Forelimb muscle (tissue), 1 donor: ENCODE data around the gene RCAN2. TPM values are rescaled to one million over a fixed set of nuclear protein-coding genes. Genes with fewer than 3 reads are reported as not detected.
"Not testable (repeated sequence)": the region's sequence is repeated elsewhere in the genome, so short reads cannot be mapped to it uniquely, and the experiment has no call there.

Experiments used
- DNase-seq: peaks from one replicate; pipeline ENCODE4 v3.0.0-alpha.2; 2013; ENCODE audit warnings: low read depth
- polyA plus RNA-seq: library from polyadenylated mRNA; unstranded; fragments of 120-200 nt; gene quantifications from one replicate; pipeline ENCODE4 v1.2.1, GENCODE V29; 2013; ENCODE audit not compliant: insufficient read length

RCAN2 gene
- polyA plus RNA-seq, 1 donor, result 4.7 TPM

DNA sequence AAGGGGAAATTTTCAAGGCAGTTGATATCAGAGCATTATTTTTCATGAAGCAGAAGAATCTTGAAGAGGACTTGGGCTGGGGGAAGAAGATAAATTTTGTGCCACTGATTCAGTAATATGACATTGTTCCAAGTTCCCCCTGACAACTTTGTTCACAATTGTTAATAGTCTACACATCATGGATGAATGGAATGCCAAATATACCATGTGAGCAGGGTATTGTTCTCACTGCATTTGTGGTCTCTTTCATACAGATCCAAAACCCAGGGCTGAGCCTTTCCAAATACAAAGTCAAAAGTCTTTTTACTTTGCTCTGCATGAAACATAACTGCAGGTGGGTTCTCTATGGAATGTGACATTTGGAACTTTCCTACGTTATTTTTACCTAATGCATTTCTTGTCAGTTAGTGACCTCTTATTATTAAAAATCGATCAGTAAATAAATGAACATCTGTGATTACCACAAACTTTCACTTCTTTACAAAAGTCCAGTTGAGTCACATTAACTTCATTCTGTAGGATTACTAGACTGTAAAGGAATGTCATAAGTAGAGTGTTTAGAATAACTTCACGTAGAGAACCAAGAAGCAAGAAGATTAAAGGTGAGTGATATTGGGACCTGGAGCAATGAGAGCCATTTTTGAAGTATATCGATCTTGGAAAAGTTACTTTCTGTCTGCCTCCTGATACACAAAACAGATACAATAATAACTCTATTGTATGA, 100.9 kb downstream of the RCAN2 start:
- DNase-seq, result no peak

DNA sequence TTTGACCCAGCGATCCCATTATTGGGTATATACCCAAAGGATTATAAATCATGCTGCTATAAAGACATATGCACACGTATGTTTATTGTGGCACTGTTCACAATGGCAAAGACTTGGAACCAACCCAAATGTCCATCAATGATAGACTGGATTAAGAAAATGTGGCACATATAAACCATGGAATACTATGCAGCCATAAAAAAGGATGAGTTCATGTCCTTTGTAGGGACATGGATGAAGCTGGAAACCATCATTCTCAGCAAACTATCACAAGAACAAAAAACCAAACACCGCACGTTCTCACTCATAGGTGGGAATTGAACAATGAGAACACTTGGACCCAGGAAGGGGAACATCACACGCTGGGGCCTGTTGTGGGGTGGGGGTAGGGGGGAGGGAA, 103.5 kb downstream of the RCAN2 start:
- DNase-seq, result not testable (repeated sequence)

DNA sequence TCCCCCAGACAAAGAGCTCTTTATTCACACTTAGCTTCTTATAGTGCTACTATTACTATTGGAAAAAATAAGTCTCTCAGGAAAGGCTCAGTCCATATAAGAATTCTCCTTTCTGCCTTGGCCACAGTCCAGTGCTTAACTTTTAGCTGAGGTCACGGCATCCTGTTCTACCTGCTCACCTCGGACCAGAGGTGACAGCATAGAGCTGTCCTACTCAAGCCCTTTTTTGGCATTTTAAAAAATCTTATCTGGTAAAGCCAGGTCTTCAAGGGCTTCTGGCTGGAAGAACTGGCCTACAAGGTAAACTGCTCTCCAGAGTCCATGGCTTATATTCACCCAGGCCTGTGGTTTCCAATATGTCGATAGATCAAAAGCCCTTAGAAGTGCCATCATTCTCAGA, 109.7 kb downstream of the RCAN2 start:
- DNase-seq, result no peak

DNA sequence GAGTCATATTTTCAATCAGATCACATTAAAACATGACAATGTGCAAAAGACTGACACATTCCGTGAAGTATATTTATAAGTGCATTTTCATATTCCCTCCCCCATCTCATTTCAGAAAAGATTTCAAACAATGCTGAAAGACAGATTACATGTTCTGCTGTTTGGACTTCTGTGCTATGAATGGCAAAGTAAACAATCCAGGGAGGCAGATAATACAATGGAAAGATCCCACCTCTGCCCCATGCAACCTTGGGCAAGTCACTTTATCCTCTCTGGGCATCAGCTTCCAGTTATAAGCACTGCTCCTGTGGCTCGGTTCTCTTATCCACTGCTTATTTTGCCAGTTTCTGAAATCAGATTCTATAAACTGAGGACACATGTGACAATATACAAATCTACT, 110.2 kb downstream of the RCAN2 start:
- no peak for DNase-seq

DNA sequence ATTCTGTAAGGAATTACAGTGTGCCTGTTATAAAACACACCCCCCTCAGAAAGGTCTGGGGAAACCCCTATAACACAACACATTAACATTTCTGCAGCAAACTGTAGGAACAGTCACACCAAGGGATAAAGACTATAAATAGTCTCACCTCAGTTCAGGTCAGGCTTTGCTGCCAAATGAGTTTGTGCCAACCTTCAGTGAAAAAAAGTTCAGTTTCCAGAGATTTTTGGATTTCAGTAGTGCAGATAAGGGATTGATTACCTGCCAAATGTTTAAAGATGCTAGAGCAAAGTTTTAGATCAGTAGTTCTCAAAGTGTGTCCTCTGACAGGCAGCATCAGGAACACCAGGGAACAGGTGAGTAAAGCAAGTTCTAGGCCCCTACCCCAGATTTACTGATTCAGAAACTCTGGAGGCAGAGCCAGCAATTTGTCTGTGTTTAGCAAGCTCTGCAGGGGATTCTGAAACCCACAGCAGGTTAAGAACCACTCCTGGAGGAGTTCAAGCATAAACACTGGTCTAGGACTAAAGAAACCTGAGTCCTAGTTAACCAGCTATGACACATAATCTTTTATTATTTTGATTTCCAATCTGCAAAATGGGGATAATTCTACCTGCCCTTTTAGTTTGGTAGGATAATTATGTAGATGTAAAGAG, 111.0 kb downstream of the RCAN2 start:
- DNase-seq, result no peak

DNA sequence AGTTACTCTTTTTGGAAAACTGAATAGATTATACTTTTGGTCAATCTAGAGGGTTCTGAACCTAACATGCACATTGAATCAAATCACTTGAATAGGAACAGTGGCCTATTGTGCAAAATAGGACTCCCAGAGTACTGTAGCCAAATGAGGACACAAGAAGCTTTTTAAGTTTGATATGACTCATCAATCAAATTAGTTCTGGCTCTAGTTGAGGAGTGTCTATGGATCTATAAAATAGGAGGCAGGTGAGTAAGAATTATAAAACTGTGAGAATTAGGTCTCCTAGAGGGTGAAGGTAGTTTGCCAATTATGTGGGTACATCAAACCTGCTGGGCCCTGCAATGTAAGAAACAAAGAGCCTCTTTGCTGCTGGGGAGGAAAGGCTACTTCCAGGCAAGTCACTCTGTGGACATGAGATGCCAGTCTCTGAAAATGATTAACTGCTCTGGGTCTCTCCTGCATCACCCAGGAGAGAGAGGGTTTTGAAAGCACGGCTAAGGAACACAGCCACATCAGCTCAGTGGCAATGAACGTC, 112.3 kb downstream of the RCAN2 start:
- no peak for DNase-seq

DNA sequence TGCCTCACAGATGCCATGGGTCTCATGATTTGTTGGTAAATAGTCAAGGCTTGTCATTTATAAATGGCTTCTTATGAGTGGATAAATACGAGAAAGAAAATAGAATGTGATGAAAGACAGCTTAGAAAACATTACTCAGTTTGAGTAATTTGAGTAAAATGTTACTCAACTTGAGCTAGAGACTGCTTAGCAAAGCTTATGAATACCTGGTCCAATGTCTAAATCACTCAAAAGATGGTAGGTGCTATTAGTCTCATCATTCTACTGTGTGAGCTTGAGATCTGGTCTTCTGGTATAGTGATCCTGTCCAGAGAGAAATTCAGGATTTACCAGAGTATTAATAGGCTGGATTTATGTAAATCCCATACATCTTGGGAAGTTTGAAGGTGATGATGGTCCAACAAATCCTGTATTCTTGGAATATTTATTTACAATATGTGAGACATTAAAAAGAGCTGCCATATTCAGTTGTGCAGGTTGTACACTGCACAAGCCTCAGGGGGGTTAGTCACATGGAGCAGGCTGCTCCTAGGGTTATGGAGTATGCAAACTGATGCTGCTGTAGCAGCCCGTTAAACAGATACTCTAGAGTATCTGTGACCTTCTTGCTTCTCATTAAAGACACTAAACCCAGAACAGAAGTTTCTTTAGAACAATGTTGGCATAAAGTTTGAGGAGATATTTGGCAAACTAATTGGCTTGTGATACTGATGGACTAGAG, 112.9 kb downstream of the RCAN2 start:
- DNase-seq, result no peak

DNA sequence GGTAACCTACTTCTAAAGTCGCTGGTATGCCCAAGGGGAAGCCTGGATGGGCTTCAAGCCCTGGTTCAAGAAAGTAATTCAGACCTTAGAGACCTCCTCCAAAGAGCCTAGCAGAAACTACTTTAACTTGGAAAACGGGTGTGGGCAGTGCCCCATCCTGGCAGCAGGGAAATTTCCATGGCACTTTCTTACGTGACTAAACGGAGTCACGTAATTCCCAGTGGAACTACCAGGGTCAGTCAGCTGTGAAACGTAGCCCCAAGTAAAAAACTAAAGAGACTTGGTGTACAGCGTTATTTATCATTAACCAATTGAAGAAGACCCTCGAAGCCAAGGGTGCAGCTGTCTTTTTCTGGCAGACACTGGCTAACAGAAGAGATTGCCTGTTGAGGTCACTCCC, 114.0 kb downstream of the RCAN2 start:
- DNase-seq, result no peak

DNA sequence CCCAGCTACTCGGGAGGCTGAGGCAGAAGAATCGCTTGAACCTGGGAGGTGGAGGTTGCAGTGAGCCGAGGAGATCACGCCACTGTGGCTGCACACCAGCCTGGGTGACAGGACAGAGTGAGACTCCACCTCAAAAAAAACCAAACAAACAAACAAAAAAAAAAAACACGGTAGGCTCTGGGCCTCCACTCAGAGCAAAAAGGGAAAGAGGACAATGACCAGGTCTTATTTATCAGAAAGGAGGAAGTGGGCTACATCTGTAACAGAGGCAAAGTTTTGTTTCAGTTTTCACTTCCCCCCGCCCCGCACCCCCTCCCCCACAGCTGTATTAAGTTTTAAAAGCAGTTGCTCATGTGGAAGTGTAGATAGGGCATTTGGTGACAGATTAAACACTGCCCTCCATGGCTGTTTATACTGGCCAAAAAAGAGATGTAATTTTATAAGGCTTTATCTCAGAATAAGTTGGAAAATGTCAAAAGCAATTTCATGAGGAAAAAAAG, 114.6 kb downstream of the RCAN2 start:
- no peak for DNase-seq

DNA sequence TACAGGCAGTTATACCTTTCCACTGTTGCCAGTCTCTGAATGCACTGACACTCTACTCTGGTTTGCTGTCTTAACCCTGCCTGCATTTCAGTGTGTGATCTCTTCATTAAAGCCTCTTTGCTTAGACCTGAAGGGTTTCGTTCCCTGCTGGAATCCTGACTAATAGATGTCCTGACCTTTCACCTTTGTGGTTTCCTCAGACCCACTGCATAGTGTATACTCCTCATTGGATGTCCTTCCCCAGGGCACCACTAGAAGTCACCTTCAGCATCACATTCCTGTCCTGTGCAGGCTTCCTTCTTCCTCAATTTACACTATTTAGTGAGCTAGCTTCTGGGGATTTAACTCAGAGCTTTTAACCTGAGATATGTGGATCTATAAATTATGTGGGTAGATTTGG, 120.6 kb downstream of the RCAN2 start:
- no peak for DNase-seq

DNA sequence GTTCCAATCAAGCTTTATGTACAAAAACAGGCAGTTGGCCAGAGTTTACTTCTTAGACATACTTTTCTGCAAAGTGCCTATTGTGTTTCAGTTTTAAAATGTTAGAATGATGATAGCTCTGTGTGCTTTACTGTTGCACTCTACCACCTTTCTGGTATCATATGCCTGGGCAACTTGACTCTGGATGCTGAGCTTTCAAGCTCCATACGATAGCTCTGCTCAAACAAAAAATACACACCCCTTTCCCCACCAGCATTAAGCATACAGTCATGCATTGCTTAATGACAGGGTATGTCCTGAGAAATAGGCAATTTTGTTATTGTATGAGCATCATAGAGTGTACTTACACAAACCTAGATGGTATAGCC, 123.1 kb downstream of the RCAN2 start:
- DNase-seq, result no peak

DNA sequence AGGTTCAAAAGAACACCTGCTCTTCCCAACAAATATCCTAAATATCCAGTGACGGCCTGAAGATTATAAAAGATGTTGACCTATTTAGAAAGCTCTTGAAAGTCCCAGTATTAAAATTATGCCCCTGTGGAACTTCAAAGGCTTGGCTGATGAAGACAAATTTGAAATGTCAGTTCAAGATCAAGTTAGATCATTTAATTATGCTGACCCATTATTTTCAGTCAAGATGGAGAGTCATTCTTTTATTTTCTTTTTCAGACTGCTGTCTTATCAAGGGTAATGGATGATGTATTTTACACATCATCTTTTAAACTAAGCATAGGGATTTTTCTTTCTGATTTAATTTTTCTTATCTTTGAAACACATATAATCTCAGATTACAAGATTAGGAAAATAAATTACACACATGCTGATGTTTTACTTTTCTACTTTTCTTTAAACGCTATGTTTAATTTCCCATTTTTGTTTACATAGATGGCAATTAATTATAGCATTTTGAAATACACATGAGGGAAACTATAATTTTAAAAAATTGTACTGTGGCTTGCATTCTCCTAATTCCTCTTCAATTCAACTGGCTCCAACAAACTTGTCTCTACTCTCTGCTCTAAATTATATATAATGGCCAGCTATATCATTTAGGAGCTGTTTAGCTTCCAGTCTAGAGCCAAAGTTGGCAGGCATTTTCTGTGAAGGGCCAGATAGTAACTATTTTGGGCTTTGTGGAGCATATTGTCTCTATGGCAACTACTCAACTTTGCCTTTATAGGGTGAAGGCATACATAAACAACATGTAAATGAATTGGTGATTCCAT, 123.7 kb downstream of the RCAN2 start:
- DNase-seq, result no peak

DNA sequence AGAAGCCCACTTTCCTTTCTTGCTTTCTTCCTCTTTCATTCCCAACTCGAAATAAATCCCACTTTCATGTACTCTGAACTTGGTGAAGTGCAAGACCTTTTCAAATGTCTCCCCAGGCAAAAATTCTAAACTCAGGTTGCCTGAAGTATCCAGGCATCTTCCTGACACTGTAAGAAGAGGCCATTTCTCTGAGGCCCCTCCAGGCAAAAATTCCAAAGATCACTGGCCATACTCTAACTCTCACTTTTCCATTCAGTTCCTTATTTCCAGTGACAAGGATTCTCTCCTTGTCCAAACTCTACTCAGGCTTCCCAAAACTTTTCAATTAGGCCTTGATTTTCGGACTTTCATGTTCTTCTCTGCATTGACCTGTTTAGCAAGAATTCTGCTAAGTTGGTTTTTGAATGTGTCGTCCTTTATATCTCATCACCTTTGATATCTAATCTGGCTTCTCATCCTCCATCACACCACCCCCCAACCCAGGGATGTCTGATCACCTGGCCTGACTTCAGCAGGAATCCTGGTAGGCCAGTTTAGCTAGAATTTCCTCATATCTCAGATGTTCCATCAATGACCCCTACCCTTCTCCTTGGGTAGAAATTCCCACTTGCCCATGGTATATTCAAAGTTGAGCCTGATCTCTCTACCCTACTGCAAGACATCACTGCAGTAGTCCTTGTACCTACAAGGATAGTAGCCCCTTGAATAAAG, 124.9 kb downstream of the RCAN2 start:
- no peak for DNase-seq

DNA sequence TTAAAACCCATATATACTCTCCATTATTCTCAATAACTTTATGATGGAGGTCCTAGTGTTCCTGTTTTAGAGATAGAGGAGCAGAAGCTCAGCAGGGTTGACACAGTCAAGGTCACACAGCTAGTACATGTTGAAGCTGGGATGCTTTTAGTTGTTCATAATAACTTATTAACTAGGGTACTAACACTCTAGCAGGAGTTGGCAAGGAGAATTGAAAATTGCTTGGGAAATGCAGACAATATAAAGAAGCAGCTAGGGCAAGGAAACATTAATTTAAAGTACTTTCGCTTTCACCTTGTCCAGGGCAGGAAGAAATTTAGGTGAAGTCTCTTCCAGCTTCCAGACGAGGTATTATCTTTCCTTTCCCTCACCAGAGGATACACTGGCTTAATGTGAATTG, 133.7 kb downstream of the RCAN2 start:
- no peak for DNase-seq

DNA sequence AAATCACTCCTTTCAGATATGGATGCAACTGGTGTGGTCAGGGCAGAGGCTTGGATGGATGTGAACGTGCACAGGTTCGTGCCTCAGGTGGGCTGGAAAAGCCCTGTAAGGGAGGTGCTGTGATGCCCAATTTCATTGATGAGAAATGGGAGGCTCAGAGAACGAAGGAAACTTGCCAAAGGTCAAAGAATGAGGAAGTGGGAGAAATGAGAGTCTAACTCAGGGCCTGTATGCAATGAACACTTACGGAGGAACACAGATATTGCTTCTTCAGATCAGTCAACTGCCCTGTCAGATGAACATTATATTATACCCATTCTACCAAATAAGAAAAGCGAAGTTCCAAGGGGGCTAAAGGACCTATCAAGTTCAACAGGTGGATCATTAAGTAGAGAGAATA, 134.7 kb downstream of the RCAN2 start:
- DNase-seq, result no peak

DNA sequence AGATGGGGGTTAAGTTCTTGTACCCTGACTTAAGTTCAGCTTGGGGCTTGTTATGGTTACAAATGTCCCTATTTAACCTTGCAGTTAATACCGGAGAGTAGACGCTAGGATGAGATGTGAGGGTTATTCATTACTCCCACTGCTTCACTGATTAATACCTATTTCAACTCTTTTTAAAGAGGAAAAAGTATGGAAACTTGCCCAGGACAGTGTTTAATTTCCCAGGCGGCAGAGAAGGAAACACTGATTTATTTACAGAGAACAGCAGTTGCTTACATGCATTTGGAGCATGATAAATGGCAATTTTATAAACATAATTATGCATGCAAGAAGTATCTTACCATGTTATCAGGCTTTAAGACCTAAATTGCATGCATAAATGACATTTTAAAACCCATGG, 137.7 kb downstream of the RCAN2 start:
- DNase-seq, result no peak

DNA sequence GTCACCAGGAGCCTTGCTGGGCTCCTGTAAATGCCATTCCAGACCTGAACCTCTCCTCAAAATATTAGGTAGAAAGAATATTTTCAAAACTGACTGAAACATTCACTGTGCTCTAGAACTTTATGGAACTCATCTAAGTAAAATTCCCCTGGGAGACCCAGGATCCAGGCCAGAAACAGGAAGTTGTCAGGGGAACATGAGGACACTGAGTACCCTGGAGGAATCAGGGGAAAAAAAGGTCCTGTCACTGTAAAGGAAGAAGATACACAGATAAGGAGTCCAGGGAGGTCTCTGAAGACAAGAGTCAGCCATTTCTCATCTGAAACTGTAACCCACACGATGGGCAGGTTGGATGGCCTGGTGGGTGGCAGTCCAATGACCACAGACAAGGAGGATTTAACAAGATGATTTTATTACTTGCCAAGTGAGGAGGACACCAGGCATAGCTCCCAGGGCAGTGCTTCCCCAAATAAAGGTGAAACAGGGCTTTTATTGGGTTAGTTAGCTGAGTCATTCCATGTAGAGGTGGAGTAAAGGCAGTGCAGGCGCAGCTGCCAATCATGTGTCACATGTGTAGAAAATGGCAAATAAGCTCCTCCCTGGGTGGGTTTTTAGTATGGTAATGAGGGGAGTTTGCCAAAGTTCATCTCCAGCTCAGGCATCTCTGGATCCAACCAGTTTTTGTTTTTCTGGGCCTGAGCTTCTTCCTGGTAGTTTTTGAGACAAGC, 138.5 kb downstream of the RCAN2 start:
- no peak for DNase-seq

DNA sequence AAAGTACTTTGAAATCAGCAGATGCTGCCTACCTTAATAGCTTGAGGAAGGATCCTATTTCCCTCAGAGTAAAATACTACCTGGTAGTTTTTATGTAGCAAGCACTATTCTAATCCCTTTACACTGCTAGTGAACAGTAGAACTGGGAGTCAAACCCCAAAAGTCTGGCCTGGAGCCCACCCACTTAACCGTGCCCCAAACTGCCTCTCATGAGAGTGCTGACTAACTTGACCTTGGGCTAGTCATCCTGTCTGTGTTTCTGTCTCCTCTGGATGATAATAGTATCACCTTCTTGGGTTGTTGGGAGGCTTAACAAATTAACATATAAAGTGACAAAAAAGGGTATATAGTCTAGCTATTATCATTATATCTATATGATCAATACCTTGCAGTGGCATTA, 140.5 kb downstream of the RCAN2 start:
- no peak for DNase-seq

DNA sequence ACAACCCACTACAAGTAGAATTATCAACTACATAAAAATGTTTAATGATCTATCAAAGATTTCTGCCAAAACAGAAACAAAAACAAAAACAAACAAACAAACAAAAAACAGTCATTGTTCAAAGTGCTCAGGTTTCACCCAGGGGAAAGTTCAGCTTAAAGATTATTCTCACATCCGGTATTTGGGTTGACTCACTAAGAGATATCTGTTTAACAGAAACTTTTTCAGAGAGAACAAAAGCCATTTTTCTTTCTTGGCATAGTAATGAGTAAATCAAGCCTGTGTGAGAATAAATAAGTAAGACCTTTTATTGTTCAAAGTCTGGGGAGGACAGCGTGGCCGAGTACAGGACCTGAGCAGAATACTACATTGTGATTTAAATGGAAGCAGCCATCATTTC, 143.6 kb downstream of the RCAN2 start:
- DNase-seq, result no peak

DNA sequence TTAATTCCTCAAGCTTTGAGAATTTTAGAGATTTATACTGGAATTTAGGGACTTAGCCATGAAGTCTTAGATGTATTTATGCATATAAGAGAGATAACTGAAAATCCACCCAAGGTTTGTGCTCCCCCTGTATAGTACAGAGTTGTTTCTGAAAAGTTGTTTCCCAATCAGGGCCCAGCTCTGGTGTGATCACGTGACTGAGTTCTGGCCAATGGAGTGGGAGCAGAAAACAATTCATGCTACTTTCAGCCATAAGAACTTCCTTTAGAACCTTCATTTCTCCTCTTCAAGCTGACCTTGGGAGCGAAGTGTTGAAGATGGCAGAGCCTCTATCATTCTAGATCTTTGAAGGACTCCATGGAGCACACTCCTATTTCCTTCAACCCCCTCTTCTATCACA, 151.0 kb downstream of the RCAN2 start:
- DNase-seq, result no peak
